ENCODE results near the gene PSD2.

- no peak for TF ChIP-seq CTCF (IDR thresholded peaks at IDR 0.05)
- TF ChIP-seq POLR2A (IDR thresholded peaks at IDR 0.05), result no peak
Observed at GRCh38 chr5:139842321-139842720, 46.7 kb downstream of the PSD2 start.

All from right lobe of liver (tissue), 4 donors.